HL-60 (cell line): ENCODE results near the gene CDKL2.

Source experiments
- GABPA ChIP-seq: IDR thresholded peaks from 2 replicates; pipeline ENCODE4 v1.6.1; 2012; ENCODE audit warnings: low read depth
- POLR2AphosphoS5 ChIP-seq: IDR thresholded peaks from 2 replicates; pipeline ENCODE4 v1.6.1; 2012; ENCODE audit warnings: low read depth
- TF ChIP-seq, protein P1 (sequence below): IDR thresholded peaks from one replicate; pipeline ENCODE4 v1.5.1; 2011; ENCODE audit warnings: low read length, control low read depth, inconsistent platforms; ENCODE audit not compliant: insufficient read depth
- TF ChIP-seq, protein P2 (sequence below): IDR thresholded peaks from 2 replicates; pipeline ENCODE4 v1.6.1; 2012; ENCODE audit warnings: low read depth; ENCODE audit not compliant: insufficient replicate concordance

DNA sequence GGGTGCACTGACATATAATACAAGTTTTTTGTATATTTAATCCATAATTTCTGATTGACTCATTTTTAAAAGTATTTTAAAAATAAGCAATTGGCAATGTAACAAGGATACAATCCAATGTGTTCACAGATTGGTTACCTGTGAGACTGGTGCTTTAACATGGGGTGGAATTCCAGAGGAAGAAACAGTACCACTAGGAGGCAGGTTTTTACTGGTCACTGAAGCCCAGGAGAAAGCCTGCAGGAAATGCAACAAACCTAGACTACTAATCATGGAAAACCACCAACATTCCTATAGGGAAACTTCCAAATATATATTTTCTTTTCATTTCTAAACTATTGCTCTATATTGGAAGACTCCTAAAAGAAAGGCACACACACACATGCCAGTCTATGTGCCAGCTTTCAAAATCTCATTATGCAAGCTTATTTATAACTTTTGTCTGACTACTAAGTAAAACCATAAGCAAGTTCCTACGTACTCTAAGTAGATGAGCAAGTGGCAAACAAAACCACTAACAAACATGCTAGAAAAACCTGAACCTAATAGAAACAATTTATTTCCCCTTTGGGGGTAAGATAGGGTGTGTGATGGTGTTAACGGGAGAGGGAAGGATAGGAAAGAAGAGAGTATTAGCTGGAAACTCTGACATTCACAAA is 23.6 kb upstream of the CDKL2 start:
- TF ChIP-seq, protein P1, sequence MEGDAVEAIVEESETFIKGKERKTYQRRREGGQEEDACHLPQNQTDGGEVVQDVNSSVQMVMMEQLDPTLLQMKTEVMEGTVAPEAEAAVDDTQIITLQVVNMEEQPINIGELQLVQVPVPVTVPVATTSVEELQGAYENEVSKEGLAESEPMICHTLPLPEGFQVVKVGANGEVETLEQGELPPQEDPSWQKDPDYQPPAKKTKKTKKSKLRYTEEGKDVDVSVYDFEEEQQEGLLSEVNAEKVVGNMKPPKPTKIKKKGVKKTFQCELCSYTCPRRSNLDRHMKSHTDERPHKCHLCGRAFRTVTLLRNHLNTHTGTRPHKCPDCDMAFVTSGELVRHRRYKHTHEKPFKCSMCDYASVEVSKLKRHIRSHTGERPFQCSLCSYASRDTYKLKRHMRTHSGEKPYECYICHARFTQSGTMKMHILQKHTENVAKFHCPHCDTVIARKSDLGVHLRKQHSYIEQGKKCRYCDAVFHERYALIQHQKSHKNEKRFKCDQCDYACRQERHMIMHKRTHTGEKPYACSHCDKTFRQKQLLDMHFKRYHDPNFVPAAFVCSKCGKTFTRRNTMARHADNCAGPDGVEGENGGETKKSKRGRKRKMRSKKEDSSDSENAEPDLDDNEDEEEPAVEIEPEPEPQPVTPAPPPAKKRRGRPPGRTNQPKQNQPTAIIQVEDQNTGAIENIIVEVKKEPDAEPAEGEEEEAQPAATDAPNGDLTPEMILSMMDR, result no peak
- TF ChIP-seq POLR2AphosphoS5 (no peak), GABPA (no peak)
- TF ChIP-seq, protein P2, sequence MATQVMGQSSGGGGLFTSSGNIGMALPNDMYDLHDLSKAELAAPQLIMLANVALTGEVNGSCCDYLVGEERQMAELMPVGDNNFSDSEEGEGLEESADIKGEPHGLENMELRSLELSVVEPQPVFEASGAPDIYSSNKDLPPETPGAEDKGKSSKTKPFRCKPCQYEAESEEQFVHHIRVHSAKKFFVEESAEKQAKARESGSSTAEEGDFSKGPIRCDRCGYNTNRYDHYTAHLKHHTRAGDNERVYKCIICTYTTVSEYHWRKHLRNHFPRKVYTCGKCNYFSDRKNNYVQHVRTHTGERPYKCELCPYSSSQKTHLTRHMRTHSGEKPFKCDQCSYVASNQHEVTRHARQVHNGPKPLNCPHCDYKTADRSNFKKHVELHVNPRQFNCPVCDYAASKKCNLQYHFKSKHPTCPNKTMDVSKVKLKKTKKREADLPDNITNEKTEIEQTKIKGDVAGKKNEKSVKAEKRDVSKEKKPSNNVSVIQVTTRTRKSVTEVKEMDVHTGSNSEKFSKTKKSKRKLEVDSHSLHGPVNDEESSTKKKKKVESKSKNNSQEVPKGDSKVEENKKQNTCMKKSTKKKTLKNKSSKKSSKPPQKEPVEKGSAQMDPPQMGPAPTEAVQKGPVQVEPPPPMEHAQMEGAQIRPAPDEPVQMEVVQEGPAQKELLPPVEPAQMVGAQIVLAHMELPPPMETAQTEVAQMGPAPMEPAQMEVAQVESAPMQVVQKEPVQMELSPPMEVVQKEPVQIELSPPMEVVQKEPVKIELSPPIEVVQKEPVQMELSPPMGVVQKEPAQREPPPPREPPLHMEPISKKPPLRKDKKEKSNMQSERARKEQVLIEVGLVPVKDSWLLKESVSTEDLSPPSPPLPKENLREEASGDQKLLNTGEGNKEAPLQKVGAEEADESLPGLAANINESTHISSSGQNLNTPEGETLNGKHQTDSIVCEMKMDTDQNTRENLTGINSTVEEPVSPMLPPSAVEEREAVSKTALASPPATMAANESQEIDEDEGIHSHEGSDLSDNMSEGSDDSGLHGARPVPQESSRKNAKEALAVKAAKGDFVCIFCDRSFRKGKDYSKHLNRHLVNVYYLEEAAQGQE, result no peak
